Measurements from ENCODE around the gene DDX55. TPM values are rescaled to one million over a fixed set of nuclear protein-coding genes. Genes with fewer than 3 reads are reported as not detected.

Gene DDX55
- total and polyA plus RNA-seq, 2 of the 13 experiments (the other 11 are each of a cell fraction or from before 2014, with no cell fraction given), result 22.2 to 37.0 TPM

DNA sequence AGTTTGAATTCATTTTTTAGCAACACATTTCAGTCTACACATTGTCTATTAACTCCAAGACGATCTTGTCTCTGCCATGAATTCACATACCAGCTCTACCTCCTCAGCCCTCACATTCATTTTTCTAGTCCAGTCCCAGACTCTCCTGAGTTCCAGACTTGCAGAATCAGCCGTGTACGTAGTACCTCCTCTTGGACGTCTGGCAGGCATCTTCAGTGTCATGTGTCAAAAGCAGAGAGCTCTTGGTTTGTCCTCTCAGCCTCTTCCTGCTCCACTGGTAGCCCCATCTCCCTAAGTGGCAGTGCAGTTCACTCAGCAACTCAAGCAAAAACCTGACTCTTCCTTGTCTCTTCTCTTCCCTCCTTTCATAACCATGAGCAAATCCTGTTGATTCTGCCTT is 54.5 kb downstream of the DDX55 start:
- Histone ChIP-seq H3K27ac (ENCODE audit: extremely low read length, insufficient read depth, low read length) (no peak overlapping the region), H3K79me2 (ENCODE audit: insufficient read depth, low read length) (no peaks in the 10 kb centered on the region), H3K4me2 (ENCODE audit: low read depth, low read length) (no peak overlapping the region), H3K27me3 (ENCODE audit: control insufficient read depth in 1 of 2, insufficient read depth in 2 of 2, low read length in 2 of 2) (no peaks in the 10 kb centered on the region), H3K4me3 (replicated peaks in 1 of 3; ENCODE audit: insufficient read depth in 1 of 3, low read depth in 2 of 3, low read length in 3 of 3) (no peak overlapping the region), H3K4me1 (ENCODE audit: insufficient read depth, low read length) (no peaks in the 10 kb centered on the region), H3K9me3 (ENCODE audit: low read length) (no peaks in the 10 kb centered on the region), H2AFZ (ENCODE audit: low read length) (no peak overlapping the region), H3K36me3 (replicated peaks in 1 of 2; ENCODE audit: control insufficient read depth in 1 of 2, insufficient read depth in 2 of 2, low read length in 2 of 2) (peaks cover 5 to 59% of the 10 kb centered on the region in 2 experiments; a peak in 4 of 5 replicates), H3K9ac (ENCODE audit: insufficient read depth, low read depth, low read length) (no peak overlapping the region), H4K20me1 (ENCODE audit: insufficient read depth, low read length) (no peaks in the 10 kb centered on the region)
- FAIRE-seq (no peak), DNase-seq (ENCODE audit: low spot score) (no peak), ATAC-seq (no peak)
- BruUV-seq (replicated peaks), result no TSS peak
- ChIA-PET POLR2A (no interaction called here), CTCF (ENCODE audit: low intra/inter-chr PET ratio, low total read pairs) (no interaction called here)
- intact Hi-C loops (cut with micrococcal nuclease; ENCODE audit: unreplicated experiment) (no loop called here), in situ Hi-C loops (cut with HindIII; ENCODE audit: extremely low pct_ligation_motif_present, low pct_unique_long_range_greater_than_20kb) (no loop called here)
- 98% methylated on average over 4 of the region's 4 CpGs for WGBS (ENCODE audit: low lambda C conversion rate)
- TF ChIP-seq, protein P1, sequence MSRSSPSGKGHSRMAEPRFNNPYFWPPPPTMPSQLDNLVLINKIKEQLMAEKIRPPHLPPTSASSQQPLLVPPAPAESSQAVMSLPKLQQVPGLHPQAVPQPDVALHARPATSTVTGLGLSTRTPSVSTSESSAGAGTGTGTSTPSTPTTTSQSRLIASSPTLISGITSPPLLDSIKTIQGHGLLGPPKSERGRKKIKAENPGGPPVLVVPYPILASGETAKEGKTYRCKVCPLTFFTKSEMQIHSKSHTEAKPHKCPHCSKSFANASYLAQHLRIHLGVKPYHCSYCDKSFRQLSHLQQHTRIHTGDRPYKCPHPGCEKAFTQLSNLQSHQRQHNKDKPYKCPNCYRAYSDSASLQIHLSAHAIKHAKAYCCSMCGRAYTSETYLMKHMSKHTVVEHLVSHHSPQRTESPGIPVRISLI (CRISPR knock-in tag; IDR thresholded peaks at IDR 0.05; ENCODE audit: borderline replicate concordance), result no peak
- TF ChIP-seq CBX1 (IDR thresholded peaks at IDR 0.05; ENCODE audit: low read depth), result no peak
- TF ChIP-seq ZNF777 (CRISPR knock-in tag; IDR thresholded peaks at IDR 0.05), result no peak
- TF ChIP-seq SNAI1 (CRISPR knock-in tag; IDR thresholded peaks at IDR 0.05; ENCODE audit: borderline replicate concordance), result no peak
- TF ChIP-seq PAWR (CRISPR knock-in tag; IDR thresholded peaks at IDR 0.05; ENCODE audit: borderline replicate concordance), result no peak
- TF ChIP-seq ZSCAN29 (CRISPR knock-in tag; conservative IDR thresholded peaks at IDR 0.05), result no peak
- TF ChIP-seq ZHX2 (IDR thresholded peaks at IDR 0.05; ENCODE audit: low read depth), result no peak
- no peak for TF ChIP-seq ZHX2 (CRISPR knock-in tag; IDR thresholded peaks at IDR 0.05; ENCODE audit: borderline replicate concordance)
- no peak for TF ChIP-seq ZNF782 (CRISPR knock-in tag; IDR thresholded peaks at IDR 0.05; ENCODE audit: borderline replicate concordance)
- TF ChIP-seq ELF4 (CRISPR knock-in tag; IDR thresholded peaks at IDR 0.05; ENCODE audit: borderline replicate concordance), result no peak
- TF ChIP-seq, protein P2, sequence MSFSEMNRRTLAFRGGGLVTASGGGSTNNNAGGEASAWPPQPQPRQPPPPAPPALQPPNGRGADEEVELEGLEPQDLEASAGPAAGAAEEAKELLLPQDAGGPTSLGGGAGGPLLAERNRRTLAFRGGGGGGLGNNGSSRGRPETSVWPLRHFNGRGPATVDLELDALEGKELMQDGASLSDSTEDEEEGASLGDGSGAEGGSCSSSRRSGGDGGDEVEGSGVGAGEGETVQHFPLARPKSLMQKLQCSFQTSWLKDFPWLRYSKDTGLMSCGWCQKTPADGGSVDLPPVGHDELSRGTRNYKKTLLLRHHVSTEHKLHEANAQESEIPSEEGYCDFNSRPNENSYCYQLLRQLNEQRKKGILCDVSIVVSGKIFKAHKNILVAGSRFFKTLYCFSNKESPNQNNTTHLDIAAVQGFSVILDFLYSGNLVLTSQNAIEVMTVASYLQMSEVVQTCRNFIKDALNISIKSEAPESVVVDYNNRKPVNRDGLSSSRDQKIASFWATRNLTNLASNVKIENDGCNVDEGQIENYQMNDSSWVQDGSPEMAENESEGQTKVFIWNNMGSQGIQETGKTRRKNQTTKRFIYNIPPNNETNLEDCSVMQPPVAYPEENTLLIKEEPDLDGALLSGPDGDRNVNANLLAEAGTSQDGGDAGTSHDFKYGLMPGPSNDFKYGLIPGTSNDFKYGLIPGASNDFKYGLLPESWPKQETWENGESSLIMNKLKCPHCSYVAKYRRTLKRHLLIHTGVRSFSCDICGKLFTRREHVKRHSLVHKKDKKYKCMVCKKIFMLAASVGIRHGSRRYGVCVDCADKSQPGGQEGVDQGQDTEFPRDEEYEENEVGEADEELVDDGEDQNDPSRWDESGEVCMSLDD (CRISPR knock-in tag; IDR thresholded peaks at IDR 0.05; ENCODE audit: borderline replicate concordance), result no peak
- TF ChIP-seq FOSL2 (CRISPR knock-in tag; IDR thresholded peaks at IDR 0.05), result no peak
- no peak for TF ChIP-seq ZNF780A (CRISPR knock-in tag; IDR thresholded peaks at IDR 0.05)
- TF ChIP-seq, protein P3, sequence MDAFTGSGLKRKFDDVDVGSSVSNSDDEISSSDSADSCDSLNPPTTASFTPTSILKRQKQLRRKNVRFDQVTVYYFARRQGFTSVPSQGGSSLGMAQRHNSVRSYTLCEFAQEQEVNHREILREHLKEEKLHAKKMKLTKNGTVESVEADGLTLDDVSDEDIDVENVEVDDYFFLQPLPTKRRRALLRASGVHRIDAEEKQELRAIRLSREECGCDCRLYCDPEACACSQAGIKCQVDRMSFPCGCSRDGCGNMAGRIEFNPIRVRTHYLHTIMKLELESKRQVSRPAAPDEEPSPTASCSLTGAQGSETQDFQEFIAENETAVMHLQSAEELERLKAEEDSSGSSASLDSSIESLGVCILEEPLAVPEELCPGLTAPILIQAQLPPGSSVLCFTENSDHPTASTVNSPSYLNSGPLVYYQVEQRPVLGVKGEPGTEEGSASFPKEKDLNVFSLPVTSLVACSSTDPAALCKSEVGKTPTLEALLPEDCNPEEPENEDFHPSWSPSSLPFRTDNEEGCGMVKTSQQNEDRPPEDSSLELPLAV (CRISPR knock-in tag; conservative IDR thresholded peaks at IDR 0.05; ENCODE audit: low read depth), result no peak

Data from HepG2 (cell line).